B cell (primary cell): Measurements from ENCODE around the gene SLC1A4. TPM values are rescaled to one million over a fixed set of nuclear protein-coding genes. Genes with fewer than 3 reads are reported as not detected.

ENCODE experiments used
- ATAC-seq: fragments of 200-7000 bp; cut with Tn5 transposase; one replicate; pipeline ENCODE4 v1.10.0; 2021; ENCODE audit warnings: low read depth, mild to moderate bottlenecking, moderate number of reproducible peaks, moderate library complexity
- CTCF ChIA-PET: fragments of 350-600 bp; sonication (Branson Sonifier 250); formaldehyde crosslinking; loops from one replicate; lab custom pipeline; 2021; ENCODE audit warnings: antibody characterized with exemption, inconsistent platforms; lab: Charles Lee
- POLR2A ChIA-PET: fragments of 350-600 bp; sonication (Branson Sonifier 250); formaldehyde crosslinking; loops from one replicate; lab custom pipeline; 2021; ENCODE audit warnings: antibody characterized with exemption; lab: Charles Lee
- DNase-seq: peaks from one replicate; pipeline ENCODE4 v3.0.0; 2013
- H2AFZ ChIP-seq: 2 replicates; pipeline ENCODE4 v1.6.1; 2012; ENCODE audit warnings: mild to moderate bottlenecking, low read depth, low read length; ENCODE audit not compliant: insufficient read depth, poor library complexity, severe bottlenecking
- H3K27ac ChIP-seq, 2 donors: 1 replicate in 1 of 2; 2 replicates in 1 of 2; pipeline ENCODE4 v1.5.1; 2012 to 2013; ENCODE audit warnings: low read length in 2 of 2, mild to moderate bottlenecking in 2 of 2, moderate library complexity in 1 of 2
- H3K27me3 ChIP-seq, 4 experiments: fragments of 200-600 bp in 1 of 4; sonication (generic) in 1 of 4; replicated peaks in 1 of 4; 1 replicate in 2 of 4; 2 replicates in 2 of 4; pipeline versions ENCODE4 v1.6.1 to v1.7.0; 2013 to 2016; ENCODE audit warnings: low read length in 3 of 4, mild to moderate bottlenecking in 2 of 4, mixed read lengths in 1 of 4, moderate library complexity in 1 of 4; ENCODE audit not compliant: insufficient read depth in 4 of 4, control insufficient read depth in 3 of 4; ENCODE audit errors: control extremely low read depth in 1 of 4
- H3K36me3 ChIP-seq, 2 experiments: replicated peaks in 1 of 2; 1 replicate in 1 of 2; 2 replicates in 1 of 2; pipeline versions ENCODE4 v1.6.1 to v1.7.1; 2013; ENCODE audit warnings: low read length in 1 of 2; ENCODE audit not compliant: insufficient read depth in 2 of 2, control insufficient read depth in 1 of 2; ENCODE audit errors: control extremely low read depth in 1 of 2, extremely low read depth in 1 of 2
- H3K4me1 ChIP-seq, 2 donors: fragments of 200-600 bp in 1 of 2; sonication (generic) in 1 of 2; 1 replicate in 1 of 2; 2 replicates in 1 of 2; pipeline versions ENCODE4 v1.5.1 to v1.6.1; 2013 to 2017; ENCODE audit warnings: low read length in 2 of 2; ENCODE audit not compliant: control insufficient read depth in 2 of 2, insufficient read depth in 2 of 2
- H3K4me2 ChIP-seq: replicated peaks from 2 replicates; pipeline ENCODE3; 2012; ENCODE audit warnings: mild to moderate bottlenecking, low read depth, low read length; ENCODE audit not compliant: poor library complexity, severe bottlenecking
- H3K4me3 ChIP-seq, 5 experiments: fragments of 200-600 bp in 1 of 5; sonication (generic) in 1 of 5; 1 replicate in 3 of 5; 2 replicates in 2 of 5; pipeline versions ENCODE4 v1.5.1 to v1.7.0; 2011 to 2016; ENCODE audit warnings: low read length in 4 of 5, mild to moderate bottlenecking in 4 of 5, low read depth in 2 of 5, control low read depth in 1 of 5, moderate library complexity in 1 of 5; ENCODE audit not compliant: insufficient read depth in 1 of 5; ENCODE audit errors: control extremely low read depth in 1 of 5, extremely low read depth in 1 of 5
- H3K79me2 ChIP-seq: fragments of 200-600 bp; sonication (generic); one replicate; pipeline ENCODE4 v1.6.0; 2016; ENCODE audit warnings: low read length; ENCODE audit not compliant: control insufficient read depth, insufficient read depth
- H3K9ac ChIP-seq: fragments of 200-600 bp; sonication (generic); 2 replicates; pipeline ENCODE4 v1.6.1; 2017; ENCODE audit warnings: mild to moderate bottlenecking, low read length, moderate library complexity
- H3K9me3 ChIP-seq, 3 donors: one replicate each; pipeline versions ENCODE4 v1.6.1 to v1.7.1; 2013; ENCODE audit warnings: low read length in 2 of 3; ENCODE audit not compliant: control insufficient read depth in 2 of 3, insufficient read depth in 1 of 3; ENCODE audit errors: control extremely low read depth in 1 of 3
- H4K20me1 ChIP-seq: 2 replicates; pipeline ENCODE4 v1.6.0; 2012; ENCODE audit warnings: mild to moderate bottlenecking, low read length; ENCODE audit not compliant: insufficient read depth, control insufficient read depth, poor library complexity, severe bottlenecking
- H3K27ac Mint-ChIP-seq: one replicate; pipeline ENCODE4 v1.8.0; 2021; ENCODE audit warnings: mixed read lengths
- H3K27me3 Mint-ChIP-seq: one replicate; pipeline ENCODE4 v1.8.0; 2021; ENCODE audit warnings: mixed read lengths
- H3K4me1 Mint-ChIP-seq: one replicate; pipeline ENCODE4 v1.8.0; 2021; ENCODE audit warnings: mixed read lengths
- H3K4me3 Mint-ChIP-seq: one replicate; pipeline ENCODE4 v1.8.0; 2021; ENCODE audit warnings: mixed read lengths
- H3K9me3 Mint-ChIP-seq: one replicate; pipeline ENCODE4 v1.8.0; 2022; ENCODE audit warnings: mixed read lengths; ENCODE audit not compliant: insufficient read depth
- EZH2 ChIP-seq: IDR thresholded peaks from 2 replicates; pipeline ENCODE4 v1.6.1; 2012; ENCODE audit warnings: borderline replicate concordance, low read depth, mild to moderate bottlenecking, moderate library complexity, low read length; ENCODE audit not compliant: insufficient read depth, poor library complexity, severe bottlenecking
- WGBS: methylation state at CpG from one replicate; pipeline ENCODE4 v1.1.5; 2013; ENCODE audit warnings: missing lambda C conversion rate; ENCODE audit not compliant: insufficient coverage; 5-methylcytosine and 5-hydroxymethylcytosine counted together
- intact Hi-C: fragments of 100-400 bp; cut with micrococcal nuclease; formaldehyde crosslinking; loops from one replicate; pipeline ENCODE4 v1.10.0; 2022
- polyA plus RNA-seq: library from polyadenylated mRNA; depleted of rRNA; stranded (reverse); fragments of >200 nt; gene quantifications from 2 replicates; pipeline ENCODE4 v1.2.3, GENCODE V29; 2012
- total RNA-seq, 2 donors: library from RNA; stranded (reverse); fragments of 120-200 nt in 1 of 2; gene quantifications; 1 replicate in 1 of 2; 2 replicates in 1 of 2; pipeline versions ENCODE4 v1.2.3 to v1.2.4, GENCODE V29; 2013 to 2022
- TF ChIP-seq, protein P1 (sequence below): fragments of 200-600 bp; IDR thresholded peaks from one replicate; pipeline ENCODE4 v1.8.0; 2022; ENCODE audit warnings: antibody characterized with exemption, mild to moderate bottlenecking

Gene SLC1A4
- total and polyA plus RNA-seq, 2 donors (not counting 1 experiment from before 2014, with no cell fraction given) = 1.7 to 15.7 TPM

DNA sequence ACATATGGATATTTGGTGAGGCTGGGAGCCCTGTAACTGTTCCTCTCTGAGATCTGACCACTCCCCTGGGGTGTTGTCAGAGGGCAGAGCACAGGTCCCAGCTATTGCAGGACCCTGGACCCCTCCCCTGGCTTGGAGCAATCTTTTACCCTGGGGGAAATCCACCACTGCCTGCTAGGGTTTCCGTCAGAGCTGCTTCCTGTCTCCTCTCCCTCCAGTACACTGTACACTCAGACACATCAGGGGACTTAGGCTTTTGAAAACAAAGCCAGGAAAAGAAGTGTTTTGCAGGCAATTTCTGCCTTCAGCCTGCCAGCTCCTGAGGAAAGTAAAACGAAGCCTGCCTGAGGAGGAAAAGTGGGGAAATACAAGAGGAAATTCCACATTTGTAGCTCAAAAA lies 53.8 kb downstream of the SLC1A4 start:
- Histone ChIP-seq H3K79me2 (peaks cover 62% of the 10 kb centered on the region), H3K36me3 (peaks cover 6 to 72% of the 10 kb centered on the region in 2 experiments), H2AFZ (no peak overlapping the region), H3K27ac (no peak overlapping the region), H3K4me1 (peaks cover 5% of the 10 kb centered on the region in 2 donors), H4K20me1 (peaks cover 5% of the 10 kb centered on the region), H3K4me2 (no peak overlapping the region), H3K27me3 (no peaks in the 10 kb centered on the region), H3K9ac (no peak overlapping the region), H3K9me3 (peaks cover 0 to 14% (median 11%) of the 10 kb centered on the region in 3 donors), H3K4me3 (no peak overlapping the region)
- ATAC-seq (no peak), DNase-seq (no peak)
- no peak overlapping the region for H3K4me3 Mint-ChIP-seq
- H3K27me3 Mint-ChIP-seq = no peaks in the 10 kb centered on the region
- intact Hi-C loops = loop anchor here (5.0 kb wide), 1 partner anchor 456 kb away; no protein-coding TSS in a partner anchor
- TF ChIP-seq, protein P1, sequence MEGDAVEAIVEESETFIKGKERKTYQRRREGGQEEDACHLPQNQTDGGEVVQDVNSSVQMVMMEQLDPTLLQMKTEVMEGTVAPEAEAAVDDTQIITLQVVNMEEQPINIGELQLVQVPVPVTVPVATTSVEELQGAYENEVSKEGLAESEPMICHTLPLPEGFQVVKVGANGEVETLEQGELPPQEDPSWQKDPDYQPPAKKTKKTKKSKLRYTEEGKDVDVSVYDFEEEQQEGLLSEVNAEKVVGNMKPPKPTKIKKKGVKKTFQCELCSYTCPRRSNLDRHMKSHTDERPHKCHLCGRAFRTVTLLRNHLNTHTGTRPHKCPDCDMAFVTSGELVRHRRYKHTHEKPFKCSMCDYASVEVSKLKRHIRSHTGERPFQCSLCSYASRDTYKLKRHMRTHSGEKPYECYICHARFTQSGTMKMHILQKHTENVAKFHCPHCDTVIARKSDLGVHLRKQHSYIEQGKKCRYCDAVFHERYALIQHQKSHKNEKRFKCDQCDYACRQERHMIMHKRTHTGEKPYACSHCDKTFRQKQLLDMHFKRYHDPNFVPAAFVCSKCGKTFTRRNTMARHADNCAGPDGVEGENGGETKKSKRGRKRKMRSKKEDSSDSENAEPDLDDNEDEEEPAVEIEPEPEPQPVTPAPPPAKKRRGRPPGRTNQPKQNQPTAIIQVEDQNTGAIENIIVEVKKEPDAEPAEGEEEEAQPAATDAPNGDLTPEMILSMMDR = no peak
- TF ChIP-seq EZH2 = no peak
- peaks cover 18% of the 10 kb centered on the region for H3K4me1 Mint-ChIP-seq
- peaks cover 7% of the 10 kb centered on the region for H3K9me3 Mint-ChIP-seq
- WGBS = 44% methylated on average over 1 of the region's 2 CpGs
- ChIA-PET POLR2A (interaction anchor here (0.7 to 1.1 kb wide), 2 partner anchors 12 to 26 kb away, joined by 3 read pairs; no protein-coding TSS in a partner anchor), CTCF (interaction anchor here (0.7 to 20.2 kb wide), 11 partner anchors 8 to 124 kb away, joined by 3 to 360 read pairs (median 4); partner anchors contain the start of gene CEP68)
- no peak overlapping the region for H3K27ac Mint-ChIP-seq

DNA sequence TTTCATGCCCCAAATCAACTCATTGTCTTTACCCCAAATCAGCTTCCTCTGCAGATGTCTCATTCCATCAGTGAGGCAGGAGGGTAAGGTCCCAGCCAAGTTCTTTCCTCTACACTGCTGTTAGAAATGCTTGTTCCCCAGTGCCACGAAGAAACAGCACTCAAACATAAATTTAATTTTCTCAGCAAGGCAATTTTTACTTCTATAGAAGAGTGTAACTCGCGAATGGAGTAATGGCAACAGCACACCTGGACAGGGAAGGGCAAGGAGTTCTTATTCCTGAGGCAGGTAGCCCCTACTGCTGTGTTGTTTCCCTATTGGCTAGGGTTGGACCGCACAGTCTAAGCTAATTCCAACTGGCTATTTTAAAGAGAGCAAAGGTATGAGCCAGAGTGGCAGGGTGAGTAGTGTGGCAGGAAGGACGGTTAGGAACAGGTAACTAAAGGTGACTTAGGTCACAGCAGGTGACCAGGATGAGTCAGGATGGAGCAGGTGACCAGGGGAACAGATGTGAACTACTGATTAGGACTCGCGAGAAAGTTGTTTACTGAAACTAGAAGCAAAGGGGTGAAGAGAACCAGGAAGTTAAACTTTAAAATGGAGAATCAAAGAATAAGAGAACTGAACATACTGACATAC lies 55.0 kb downstream of the SLC1A4 start:
- Histone ChIP-seq H3K4me2 (no peak overlapping the region), H2AFZ (no peak overlapping the region), H3K4me3 (no peak overlapping the region), H3K79me2 (peaks cover 57% of the 10 kb centered on the region), H3K27me3 (no peaks in the 10 kb centered on the region), H3K27ac (no peak overlapping the region), H3K4me1 (peaks cover 5% of the 10 kb centered on the region in 2 donors), H3K9me3 (peaks cover 0 to 14% (median 11%) of the 10 kb centered on the region in 3 donors), H4K20me1 (peaks cover 5% of the 10 kb centered on the region), H3K36me3 (peaks cover 6 to 65% of the 10 kb centered on the region in 2 experiments), H3K9ac (no peak overlapping the region)
- Mint-ChIP-seq H3K27me3 (no peaks in the 10 kb centered on the region), H3K27ac (no peak overlapping the region), H3K4me3 (no peak overlapping the region), H3K4me1 (peaks cover 20% of the 10 kb centered on the region), H3K9me3 (peaks cover 7% of the 10 kb centered on the region)
- DNase-seq (no peak), ATAC-seq (no peak)
- ChIA-PET POLR2A (interaction anchor here (0.6 kb wide), 1 partner anchor 27 kb away, joined by 4 read pairs; no protein-coding TSS in a partner anchor), CTCF (interaction anchor here (1.0 to 20.2 kb wide), 3 partner anchors 10 to 126 kb away, joined by 3 to 360 read pairs (median 4); no protein-coding TSS in a partner anchor)
- TF ChIP-seq EZH2 = no peak
- TF ChIP-seq, protein P1 = no peak
- WGBS = 100% methylated on average over 4 of the region's 7 CpGs
- intact Hi-C loops = loop anchor here (5.0 kb wide), 1 partner anchor 457 kb away; no protein-coding TSS in a partner anchor
